Measurements from ENCODE around the gene ATRAID.

DNA sequence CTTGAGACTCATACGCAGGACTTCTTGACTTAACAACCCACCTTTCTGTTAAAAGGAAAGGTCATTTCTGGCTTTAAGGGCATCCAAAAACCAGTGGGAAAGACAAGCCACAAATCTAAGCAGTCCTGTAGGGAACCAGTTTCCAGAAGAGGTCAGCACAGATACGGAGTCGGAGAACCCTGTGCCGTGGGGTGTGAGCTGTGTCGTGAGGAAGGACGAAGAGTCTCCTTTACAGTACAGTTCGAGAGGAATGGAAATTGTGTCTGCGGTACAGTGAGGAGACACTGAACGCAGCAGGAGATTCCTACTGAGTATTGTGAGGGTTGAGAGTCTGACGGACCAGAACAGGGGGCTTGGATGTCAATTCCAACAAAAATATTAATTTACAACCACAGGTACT lies 33.3 kb downstream of the ATRAID start:
- TF ChIP-seq, protein P1, sequence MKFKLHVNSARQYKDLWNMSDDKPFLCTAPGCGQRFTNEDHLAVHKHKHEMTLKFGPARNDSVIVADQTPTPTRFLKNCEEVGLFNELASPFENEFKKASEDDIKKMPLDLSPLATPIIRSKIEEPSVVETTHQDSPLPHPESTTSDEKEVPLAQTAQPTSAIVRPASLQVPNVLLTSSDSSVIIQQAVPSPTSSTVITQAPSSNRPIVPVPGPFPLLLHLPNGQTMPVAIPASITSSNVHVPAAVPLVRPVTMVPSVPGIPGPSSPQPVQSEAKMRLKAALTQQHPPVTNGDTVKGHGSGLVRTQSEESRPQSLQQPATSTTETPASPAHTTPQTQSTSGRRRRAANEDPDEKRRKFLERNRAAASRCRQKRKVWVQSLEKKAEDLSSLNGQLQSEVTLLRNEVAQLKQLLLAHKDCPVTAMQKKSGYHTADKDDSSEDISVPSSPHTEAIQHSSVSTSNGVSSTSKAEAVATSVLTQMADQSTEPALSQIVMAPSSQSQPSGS (CRISPR knock-in tag; IDR thresholded peaks at IDR 0.05; ENCODE audit: borderline replicate concordance, low read depth): no peak
- TF ChIP-seq, protein P2, sequence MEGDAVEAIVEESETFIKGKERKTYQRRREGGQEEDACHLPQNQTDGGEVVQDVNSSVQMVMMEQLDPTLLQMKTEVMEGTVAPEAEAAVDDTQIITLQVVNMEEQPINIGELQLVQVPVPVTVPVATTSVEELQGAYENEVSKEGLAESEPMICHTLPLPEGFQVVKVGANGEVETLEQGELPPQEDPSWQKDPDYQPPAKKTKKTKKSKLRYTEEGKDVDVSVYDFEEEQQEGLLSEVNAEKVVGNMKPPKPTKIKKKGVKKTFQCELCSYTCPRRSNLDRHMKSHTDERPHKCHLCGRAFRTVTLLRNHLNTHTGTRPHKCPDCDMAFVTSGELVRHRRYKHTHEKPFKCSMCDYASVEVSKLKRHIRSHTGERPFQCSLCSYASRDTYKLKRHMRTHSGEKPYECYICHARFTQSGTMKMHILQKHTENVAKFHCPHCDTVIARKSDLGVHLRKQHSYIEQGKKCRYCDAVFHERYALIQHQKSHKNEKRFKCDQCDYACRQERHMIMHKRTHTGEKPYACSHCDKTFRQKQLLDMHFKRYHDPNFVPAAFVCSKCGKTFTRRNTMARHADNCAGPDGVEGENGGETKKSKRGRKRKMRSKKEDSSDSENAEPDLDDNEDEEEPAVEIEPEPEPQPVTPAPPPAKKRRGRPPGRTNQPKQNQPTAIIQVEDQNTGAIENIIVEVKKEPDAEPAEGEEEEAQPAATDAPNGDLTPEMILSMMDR (IDR thresholded peaks at IDR 0.05): no peak
- TF ChIP-seq NR1H2 (CRISPR knock-in tag; IDR thresholded peaks at IDR 0.05): no peak
- no peak for TF ChIP-seq ZBTB21 (CRISPR knock-in tag; IDR thresholded peaks at IDR 0.05; ENCODE audit: borderline replicate concordance)
- TF ChIP-seq, protein P3, sequence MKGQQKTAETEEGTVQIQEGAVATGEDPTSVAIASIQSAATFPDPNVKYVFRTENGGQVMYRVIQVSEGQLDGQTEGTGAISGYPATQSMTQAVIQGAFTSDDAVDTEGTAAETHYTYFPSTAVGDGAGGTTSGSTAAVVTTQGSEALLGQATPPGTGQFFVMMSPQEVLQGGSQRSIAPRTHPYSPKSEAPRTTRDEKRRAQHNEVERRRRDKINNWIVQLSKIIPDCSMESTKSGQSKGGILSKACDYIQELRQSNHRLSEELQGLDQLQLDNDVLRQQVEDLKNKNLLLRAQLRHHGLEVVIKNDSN (CRISPR knock-in tag; IDR thresholded peaks at IDR 0.05): no peak
- TF ChIP-seq, protein P4, sequence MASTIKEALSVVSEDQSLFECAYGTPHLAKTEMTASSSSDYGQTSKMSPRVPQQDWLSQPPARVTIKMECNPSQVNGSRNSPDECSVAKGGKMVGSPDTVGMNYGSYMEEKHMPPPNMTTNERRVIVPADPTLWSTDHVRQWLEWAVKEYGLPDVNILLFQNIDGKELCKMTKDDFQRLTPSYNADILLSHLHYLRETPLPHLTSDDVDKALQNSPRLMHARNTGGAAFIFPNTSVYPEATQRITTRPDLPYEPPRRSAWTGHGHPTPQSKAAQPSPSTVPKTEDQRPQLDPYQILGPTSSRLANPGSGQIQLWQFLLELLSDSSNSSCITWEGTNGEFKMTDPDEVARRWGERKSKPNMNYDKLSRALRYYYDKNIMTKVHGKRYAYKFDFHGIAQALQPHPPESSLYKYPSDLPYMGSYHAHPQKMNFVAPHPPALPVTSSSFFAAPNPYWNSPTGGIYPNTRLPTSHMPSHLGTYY (CRISPR knock-in tag; IDR thresholded peaks at IDR 0.05): no peak
- TF ChIP-seq, protein P5, sequence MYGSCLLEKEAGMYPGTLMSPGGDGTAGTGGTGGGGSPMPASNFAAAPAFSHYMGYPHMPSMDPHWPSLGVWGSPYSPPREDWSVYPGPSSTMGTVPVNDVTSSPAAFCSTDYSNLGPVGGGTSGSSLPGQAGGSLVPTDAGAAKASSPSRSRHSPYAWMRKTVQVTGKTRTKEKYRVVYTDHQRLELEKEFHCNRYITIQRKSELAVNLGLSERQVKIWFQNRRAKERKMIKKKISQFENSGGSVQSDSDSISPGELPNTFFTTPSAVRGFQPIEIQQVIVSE (CRISPR knock-in tag; IDR thresholded peaks at IDR 0.05; ENCODE audit: borderline replicate concordance): no peak
- TF ChIP-seq ZNF671 (CRISPR knock-in tag; IDR thresholded peaks at IDR 0.05): no peak
- TF ChIP-seq TCF7 (CRISPR knock-in tag; IDR thresholded peaks at IDR 0.05; ENCODE audit: low read depth): no peak
- TF ChIP-seq, protein P6, sequence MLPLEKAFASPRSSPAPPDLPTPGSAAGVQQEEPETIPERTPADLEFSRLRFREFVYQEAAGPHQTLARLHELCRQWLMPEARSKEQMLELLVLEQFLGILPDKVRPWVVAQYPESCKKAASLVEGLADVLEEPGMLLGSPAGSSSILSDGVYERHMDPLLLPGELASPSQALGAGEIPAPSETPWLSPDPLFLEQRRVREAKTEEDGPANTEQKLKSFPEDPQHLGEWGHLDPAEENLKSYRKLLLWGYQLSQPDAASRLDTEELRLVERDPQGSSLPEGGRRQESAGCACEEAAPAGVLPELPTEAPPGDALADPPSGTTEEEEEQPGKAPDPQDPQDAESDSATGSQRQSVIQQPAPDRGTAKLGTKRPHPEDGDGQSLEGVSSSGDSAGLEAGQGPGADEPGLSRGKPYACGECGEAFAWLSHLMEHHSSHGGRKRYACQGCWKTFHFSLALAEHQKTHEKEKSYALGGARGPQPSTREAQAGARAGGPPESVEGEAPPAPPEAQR (CRISPR knock-in tag; IDR thresholded peaks at IDR 0.05): no peak
- TF ChIP-seq, protein P7, sequence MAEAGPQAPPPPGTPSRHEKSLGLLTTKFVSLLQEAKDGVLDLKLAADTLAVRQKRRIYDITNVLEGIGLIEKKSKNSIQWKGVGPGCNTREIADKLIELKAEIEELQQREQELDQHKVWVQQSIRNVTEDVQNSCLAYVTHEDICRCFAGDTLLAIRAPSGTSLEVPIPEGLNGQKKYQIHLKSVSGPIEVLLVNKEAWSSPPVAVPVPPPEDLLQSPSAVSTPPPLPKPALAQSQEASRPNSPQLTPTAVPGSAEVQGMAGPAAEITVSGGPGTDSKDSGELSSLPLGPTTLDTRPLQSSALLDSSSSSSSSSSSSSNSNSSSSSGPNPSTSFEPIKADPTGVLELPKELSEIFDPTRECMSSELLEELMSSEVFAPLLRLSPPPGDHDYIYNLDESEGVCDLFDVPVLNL (CRISPR knock-in tag; IDR thresholded peaks at IDR 0.05; ENCODE audit: borderline replicate concordance, low read depth): no peak
- TF ChIP-seq OVOL2 (CRISPR knock-in tag; IDR thresholded peaks at IDR 0.05; ENCODE audit: borderline replicate concordance): no peak
